ENCODE results near the gene RPS4Y1. TPM values are rescaled to one million over a fixed set of nuclear protein-coding genes. Genes with fewer than 3 reads are reported as not detected.

The RPS4Y1 gene
- total and polyA plus RNA-seq, 8 donors = 0.58 to 555 (median 168) TPM; not detected in 1

Small RNA genes lying within 50 kb of the gene (small RNA-seq; reads per million reads assigned to genes)
- 0 reads per million in 4 donors for gene TOMM22P2

Other genes starting within 250 kb of the RPS4Y1 start
- gene SRY, start 53.9 kb upstream of the RPS4Y1 start, total RNA-seq = not detected
- gene SRY, start 53.9 kb upstream of the RPS4Y1 start, polyA plus RNA-seq = under 1 TPM in 1 of 3 donors, not detected in 2; 0.90 TPM
- 10 to 100 TPM in 1 of 5 donors, 1 to 10 TPM in 2, not detected in 2; 3.7 to 14.8 (median 4.0) TPM for gene ZFY, start 93.8 kb downstream of the RPS4Y1 start, total RNA-seq
- 1 to 10 TPM in 2 of 3 donors, not detected in 1; 2.9 to 4.1 TPM for gene ZFY, start 93.8 kb downstream of the RPS4Y1 start, polyA plus RNA-seq

Data from stomach (tissue), 8 donors.